Choroid plexus epithelial cell (primary cell): Measurements from ENCODE around the gene GPX5.

Experiments used
- DNase-seq: peaks from one replicate; pipeline ENCODE4 v3.0.0-alpha.2; 2010; ENCODE audit warnings: low read depth
- H3K4me3 ChIP-seq: 2 replicates; pipeline ENCODE4 v1.5.1; 2011; ENCODE audit warnings: low read depth, mild to moderate bottlenecking, control low read depth, low read length, moderate library complexity
- TF ChIP-seq, protein P1 (sequence below): conservative IDR thresholded peaks from 2 replicates; pipeline ENCODE4 v1.5.1; 2011; ENCODE audit warnings: low read depth, mild to moderate bottlenecking, control low read depth, inconsistent platforms, low read length, moderate library complexity

Gene GPX5

GRCh38 chr6:28488916-28489365 lies 36.7 kb upstream of the GPX5 start:
- H3K4me3 ChIP-seq, result peak overlapping the region; percentile 78
- TF ChIP-seq, protein P1, sequence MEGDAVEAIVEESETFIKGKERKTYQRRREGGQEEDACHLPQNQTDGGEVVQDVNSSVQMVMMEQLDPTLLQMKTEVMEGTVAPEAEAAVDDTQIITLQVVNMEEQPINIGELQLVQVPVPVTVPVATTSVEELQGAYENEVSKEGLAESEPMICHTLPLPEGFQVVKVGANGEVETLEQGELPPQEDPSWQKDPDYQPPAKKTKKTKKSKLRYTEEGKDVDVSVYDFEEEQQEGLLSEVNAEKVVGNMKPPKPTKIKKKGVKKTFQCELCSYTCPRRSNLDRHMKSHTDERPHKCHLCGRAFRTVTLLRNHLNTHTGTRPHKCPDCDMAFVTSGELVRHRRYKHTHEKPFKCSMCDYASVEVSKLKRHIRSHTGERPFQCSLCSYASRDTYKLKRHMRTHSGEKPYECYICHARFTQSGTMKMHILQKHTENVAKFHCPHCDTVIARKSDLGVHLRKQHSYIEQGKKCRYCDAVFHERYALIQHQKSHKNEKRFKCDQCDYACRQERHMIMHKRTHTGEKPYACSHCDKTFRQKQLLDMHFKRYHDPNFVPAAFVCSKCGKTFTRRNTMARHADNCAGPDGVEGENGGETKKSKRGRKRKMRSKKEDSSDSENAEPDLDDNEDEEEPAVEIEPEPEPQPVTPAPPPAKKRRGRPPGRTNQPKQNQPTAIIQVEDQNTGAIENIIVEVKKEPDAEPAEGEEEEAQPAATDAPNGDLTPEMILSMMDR, result no peak
- peak; percentile 83 for DNase-seq

- peak; percentile 89 for DNase-seq
- TF ChIP-seq, protein P1, result no peak
- peak overlapping the region; percentile 78 for H3K4me3 ChIP-seq
Measured at GRCh38 chr6:28489366-28490204, 36.1 kb upstream of the GPX5 start.

DNA sequence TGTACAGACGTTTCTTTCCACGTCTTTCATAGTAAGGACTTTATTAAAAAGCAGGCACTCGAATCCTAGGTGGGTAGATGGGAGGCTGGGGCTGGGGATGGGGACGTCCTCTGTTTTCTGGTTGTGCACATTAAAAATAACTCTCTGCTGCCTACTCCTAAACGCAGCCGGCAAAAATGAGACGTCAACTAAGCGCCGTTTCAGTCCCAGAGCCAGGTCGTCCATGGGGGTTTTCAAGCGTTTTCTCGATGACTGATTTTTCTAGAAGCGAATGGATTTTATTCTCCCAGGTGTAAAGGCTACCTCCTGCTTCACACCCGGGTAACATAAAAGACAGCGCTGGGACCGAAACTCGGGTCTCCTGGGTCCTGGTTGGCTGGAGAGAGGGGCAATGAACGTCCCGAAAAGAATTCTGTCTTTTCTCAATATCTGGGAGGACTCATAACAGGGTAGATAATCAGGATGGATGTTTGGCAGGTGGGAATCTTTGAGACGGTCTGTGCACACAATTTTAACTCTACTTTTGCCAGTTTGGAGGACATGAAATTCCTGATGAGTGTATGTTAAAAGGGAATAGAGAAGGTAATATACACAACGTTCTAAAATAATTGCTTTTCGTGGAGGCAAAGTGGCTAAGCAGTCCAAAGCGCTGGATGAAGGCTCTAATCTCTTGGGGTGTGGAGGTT lies 35.3 kb upstream of the GPX5 start:
- H3K4me3 ChIP-seq, result peak overlapping the region; percentile 78
- TF ChIP-seq, protein P1, result no peak
- no peak for DNase-seq

GRCh38 chr6:28491984-28492317 lies 33.7 kb upstream of the GPX5 start:
- DNase-seq, result no peak
- TF ChIP-seq, protein P1, result no peak
- no peak overlapping the region for H3K4me3 ChIP-seq

DNA sequence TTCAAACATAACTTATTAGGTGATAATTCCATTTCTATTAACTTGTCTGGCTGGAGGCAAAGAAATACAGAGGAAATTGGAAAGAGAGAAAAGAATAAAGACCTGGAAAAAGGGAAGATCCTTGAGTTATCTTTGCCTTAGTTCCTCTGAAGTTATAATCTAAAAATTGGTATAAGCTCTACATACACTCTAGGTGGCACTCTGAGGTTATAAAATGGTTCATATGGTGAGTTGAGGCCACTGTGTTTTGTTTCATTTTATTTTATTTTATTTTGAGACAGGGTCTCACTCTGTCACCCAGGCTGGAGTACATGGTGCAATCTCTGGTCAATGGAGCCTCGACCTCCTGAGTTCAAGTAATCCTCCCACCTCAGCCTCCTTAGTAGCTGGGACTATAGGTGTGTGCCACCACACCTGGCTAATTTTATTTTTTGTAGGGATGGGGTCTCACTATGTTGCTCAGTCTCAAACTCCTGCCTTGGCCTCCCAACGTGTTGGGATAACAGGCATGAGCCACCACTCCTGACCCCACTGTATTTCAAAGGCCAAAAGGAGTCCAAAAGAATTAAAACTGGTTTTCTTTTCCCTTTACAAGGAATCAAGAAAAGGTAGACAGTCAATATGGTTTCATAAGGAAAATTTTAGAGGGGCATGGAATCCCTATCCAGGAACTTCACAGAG lies 29.4 kb upstream of the GPX5 start:
- H3K4me3 ChIP-seq, result no peak overlapping the region
- TF ChIP-seq, protein P1, result peak; percentile 34
- peak; percentile 41 for DNase-seq

DNA sequence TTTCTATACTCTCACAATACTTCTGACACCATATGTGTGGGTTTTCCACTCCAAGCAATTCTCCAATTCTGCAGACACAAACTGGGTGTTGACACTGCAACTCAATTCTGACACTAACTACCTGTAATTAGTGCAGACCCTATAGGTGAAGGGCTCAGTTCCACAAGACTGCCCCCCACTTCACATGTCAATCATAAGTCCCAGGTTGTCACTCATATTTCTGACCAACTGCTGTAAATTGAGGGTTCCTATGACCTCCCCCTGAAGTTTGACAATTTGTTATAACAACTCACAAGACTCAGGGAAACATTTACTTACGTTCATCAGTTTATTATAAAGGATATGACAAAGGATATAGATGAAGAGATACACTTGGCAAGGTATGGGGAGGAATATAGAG lies 28.4 kb upstream of the GPX5 start:
- TF ChIP-seq, protein P1, result no peak
- H3K4me3 ChIP-seq, result no peak overlapping the region
- DNase-seq, result no peak
